HG02798 (cell line): ENCODE data around the gene DAPK1.
A peak's percentile ranks its signal among the peaks of the same experiment; 100 is the strongest.

ENCODE experiments used
- ATAC-seq: cut with Tn5 transposase; IDR thresholded peaks from one replicate; pipeline ENCODE4 v1.9.1; 2021; ENCODE audit warnings: mild to moderate bottlenecking; ENCODE audit not compliant: unreplicated experiment, poor library complexity

Gene DAPK1

GRCh38 chr9:87497604-87498045, at the start of gene DAPK1:
TSS of gene DAPK1 (plus strand) at chr9:87497867. CDS start at chr9:87499078, 1,211 bp downstream.
- peak; percentile 59 for ATAC-seq

- ATAC-seq, result no peak
These were observed 46.5 kb upstream of the DAPK1 start for GRCh38 chr9:87451149-87451548.

- no peak for ATAC-seq
These were observed 42.3 kb upstream of the DAPK1 start for GRCh38 chr9:87455407-87455806.

GRCh38 chr9:87461256-87461655, 36.4 kb upstream of the DAPK1 start:
- no peak for ATAC-seq

GRCh38 chr9:87464110-87464991, 33.3 kb upstream of the DAPK1 start:
- peak; percentile 77 for ATAC-seq

- no peak for ATAC-seq
These were observed 32.7 kb upstream of the DAPK1 start for GRCh38 chr9:87464992-87465378.

GRCh38 chr9:87465816-87466215, 31.9 kb upstream of the DAPK1 start:
- no peak for ATAC-seq

- no peak for ATAC-seq
These were observed 30.5 kb upstream of the DAPK1 start for GRCh38 chr9:87467187-87467586.

GRCh38 chr9:87469793-87470465, 27.7 kb upstream of the DAPK1 start:
- ATAC-seq, result no peak

- ATAC-seq, result no peak
These were observed 25.9 kb upstream of the DAPK1 start for GRCh38 chr9:87471746-87472145.

GRCh38 chr9:87475463-87475862, 22.2 kb upstream of the DAPK1 start:
- no peak for ATAC-seq

GRCh38 chr9:87478226-87478992, 19.3 kb upstream of the DAPK1 start:
- no peak for ATAC-seq

- peak; percentile 91 for ATAC-seq
These were observed 17.9 kb upstream of the DAPK1 start for GRCh38 chr9:87479801-87480201.

GRCh38 chr9:87481890-87482855, 15.5 kb upstream of the DAPK1 start:
- no peak for ATAC-seq

- no peak for ATAC-seq
These were observed 7.4 kb upstream of the DAPK1 start for GRCh38 chr9:87490225-87490624.

- ATAC-seq, result no peak
These were observed 6.8 kb upstream of the DAPK1 start for GRCh38 chr9:87490907-87491306.

- no peak for ATAC-seq
These were observed 6.1 kb upstream of the DAPK1 start for GRCh38 chr9:87491523-87491922.

GRCh38 chr9:87492642-87493041, 5.0 kb upstream of the DAPK1 start:
- no peak for ATAC-seq

- ATAC-seq, result peak; percentile 44
These were observed 2.6 kb upstream of the DAPK1 start for GRCh38 chr9:87494970-87495471.
